H9 (cell line): ENCODE results near the gene FOLR1. TPM values are rescaled to one million over a fixed set of nuclear protein-coding genes. Genes with fewer than 3 reads are reported as not detected.

ENCODE experiments used
- DNase-seq: peaks from one replicate; pipeline ENCODE4 v3.0.0-alpha.2; 2017
- H2AFZ ChIP-seq: one replicate; pipeline ENCODE4 v1.6.1; 2013; ENCODE audit warnings: mild to moderate bottlenecking, low read length, control low read depth, moderate library complexity
- H2AK5ac ChIP-seq: 2 replicates; pipeline ENCODE4 v1.6.1; 2013; ENCODE audit warnings: low read length, control low read depth, mixed read lengths; ENCODE audit not compliant: insufficient read length
- H2BK120ac ChIP-seq: one replicate; pipeline ENCODE4 v1.6.1; 2013; ENCODE audit warnings: low read depth, mild to moderate bottlenecking, low read length, control low read depth, inconsistent platforms; ENCODE audit not compliant: poor library complexity, severe bottlenecking
- H2BK12ac ChIP-seq: 2 replicates; pipeline ENCODE4 v1.6.1; 2013; ENCODE audit warnings: low read length, control low read depth, mixed read lengths, low read depth; ENCODE audit not compliant: insufficient read length
- H2BK15ac ChIP-seq: 2 replicates; pipeline ENCODE4 v1.6.1; 2013; ENCODE audit warnings: low read depth, low read length, control low read depth
- H2BK20ac ChIP-seq: one replicate; pipeline ENCODE4 v1.6.1; 2013; ENCODE audit warnings: low read depth, mild to moderate bottlenecking, low read length, control low read depth, inconsistent platforms; ENCODE audit not compliant: poor library complexity, severe bottlenecking
- H2BK5ac ChIP-seq: 2 replicates; pipeline ENCODE4 v1.6.1; 2013; ENCODE audit warnings: low read length, control low read depth, mixed read lengths; ENCODE audit not compliant: insufficient read length
- H3K14ac ChIP-seq: 2 replicates; pipeline ENCODE4 v1.6.1; 2013; ENCODE audit warnings: low read length, control low read depth; ENCODE audit not compliant: insufficient read depth
- H3K18ac ChIP-seq: 2 replicates; pipeline ENCODE4 v1.6.1; 2013; ENCODE audit warnings: low read depth, mild to moderate bottlenecking, mixed read lengths, low read length, control low read depth; ENCODE audit not compliant: insufficient read length
- H3K23ac ChIP-seq: 2 replicates; pipeline ENCODE4 v1.6.1; 2013; ENCODE audit warnings: low read length, control low read depth, mixed read lengths, low read depth; ENCODE audit not compliant: insufficient read length
- H3K23me2 ChIP-seq: 2 replicates; pipeline ENCODE4 v1.6.1; 2013; ENCODE audit warnings: low read depth, mild to moderate bottlenecking, mixed read lengths, low read length, control low read depth; ENCODE audit not compliant: insufficient read length, poor library complexity, severe bottlenecking
- H3K27ac ChIP-seq: 2 replicates; pipeline ENCODE4 v1.5.1; 2013; ENCODE audit warnings: low read length, control low read depth, mixed read lengths, low read depth; ENCODE audit not compliant: insufficient read length
- H3K27me3 ChIP-seq: 2 replicates; pipeline ENCODE4 v1.6.1; 2013; ENCODE audit warnings: low read length, control low read depth, inconsistent platforms; ENCODE audit not compliant: insufficient read depth
- H3K4ac ChIP-seq: 2 replicates; pipeline ENCODE4 v1.6.1; 2013; ENCODE audit warnings: low read depth, mild to moderate bottlenecking, control low read depth, inconsistent platforms, low read length, moderate library complexity
- H3K4me1 ChIP-seq: 2 replicates; pipeline ENCODE4 v1.6.1; 2013; ENCODE audit warnings: low read length, control low read depth, inconsistent platforms; ENCODE audit not compliant: insufficient read depth
- H3K4me2 ChIP-seq: 2 replicates; pipeline ENCODE4 v1.6.1; 2013; ENCODE audit warnings: low read length, control low read depth, mixed read lengths; ENCODE audit not compliant: insufficient read length, insufficient read depth
- H3K56ac ChIP-seq: 2 replicates; pipeline ENCODE4 v1.6.1; 2013; ENCODE audit warnings: low read depth, mild to moderate bottlenecking, mixed read lengths, low read length, control low read depth; ENCODE audit not compliant: insufficient read length
- H3K79me1 ChIP-seq: 2 replicates; pipeline ENCODE4 v1.6.1; 2013; ENCODE audit warnings: low read depth, mild to moderate bottlenecking, moderate library complexity, low read length, control low read depth, inconsistent platforms; ENCODE audit not compliant: insufficient read depth, poor library complexity, severe bottlenecking
- H3K79me2 ChIP-seq: 2 replicates; pipeline ENCODE4 v1.6.1; 2013; ENCODE audit warnings: low read length, control low read depth, inconsistent platforms; ENCODE audit not compliant: insufficient read depth
- H3K9ac ChIP-seq: 2 replicates; pipeline ENCODE4 v1.6.1; 2013; ENCODE audit warnings: low read length, control low read depth, mixed read lengths; ENCODE audit not compliant: insufficient read length; ENCODE audit errors: extremely low read depth
- H3K9me3 ChIP-seq: one replicate; pipeline ENCODE4 v1.6.1; 2013; ENCODE audit warnings: low read depth, low read length, inconsistent platforms; ENCODE audit not compliant: control insufficient read depth
- H3T11ph ChIP-seq: one replicate; pipeline ENCODE4 v1.6.1; 2013; ENCODE audit warnings: mild to moderate bottlenecking, low read length, control low read depth, inconsistent platforms
- H4K20me1 ChIP-seq: one replicate; pipeline ENCODE4 v1.6.1; 2013; ENCODE audit not compliant: control insufficient read depth, insufficient read length, insufficient read depth
- H4K5ac ChIP-seq: 2 replicates; pipeline ENCODE4 v1.6.1; 2013; ENCODE audit warnings: low read depth, mild to moderate bottlenecking, mixed read lengths, low read length, control low read depth; ENCODE audit not compliant: insufficient read length
- H4K8ac ChIP-seq: replicated peaks from 2 replicates; pipeline ENCODE4 v1.6.1; 2013; ENCODE audit warnings: low read length, control low read depth, mixed read lengths, low read depth; ENCODE audit not compliant: insufficient read length
- H4K91ac ChIP-seq: 2 replicates; pipeline ENCODE4 v1.6.1; 2013; ENCODE audit warnings: low read depth, mild to moderate bottlenecking, moderate library complexity, mixed read lengths, low read length, control low read depth; ENCODE audit not compliant: insufficient read length
- H3K27ac Mint-ChIP-seq, 3 experiments: 2 replicates in 2 of 3; 3 replicates in 1 of 3; pipeline ENCODE4 v1.8.0; 2020 to 2021; ENCODE audit warnings: mixed read lengths in 3 of 3, mild to moderate bottlenecking in 1 of 3, moderate library complexity in 1 of 3
- H3K27me3 Mint-ChIP-seq: 2 replicates; pipeline ENCODE4 v1.8.0; 2021; ENCODE audit warnings: low read depth, mild to moderate bottlenecking, moderate library complexity, mixed read lengths
- H3K36me3 Mint-ChIP-seq, 3 experiments: 2 replicates in 2 of 3; 3 replicates in 1 of 3; pipeline ENCODE4 v1.8.0; 2020 to 2021; ENCODE audit warnings: low read depth in 3 of 3, mixed read lengths in 3 of 3; ENCODE audit not compliant: insufficient read depth in 1 of 3
- H3K4me1 Mint-ChIP-seq, 2 experiments: 2 replicates each; pipeline ENCODE4 v1.8.0; 2020; ENCODE audit warnings: mixed read lengths in 2 of 2
- H3K4me3 Mint-ChIP-seq, 2 experiments: 2 replicates in 1 of 2; 3 replicates in 1 of 2; pipeline ENCODE4 v1.8.0; 2020 to 2021; ENCODE audit warnings: mild to moderate bottlenecking in 2 of 2, mixed read lengths in 2 of 2, moderate library complexity in 1 of 2
- H3K9me3 Mint-ChIP-seq, 2 experiments: 2 replicates in 1 of 2; 3 replicates in 1 of 2; pipeline ENCODE4 v1.8.0; 2020; ENCODE audit warnings: mild to moderate bottlenecking in 2 of 2, mixed read lengths in 2 of 2, moderate library complexity in 1 of 2
- WGBS: extraction: QIAGEN DNeasy Blood & Tissue Kit; methylation state at CpG from one replicate; pipeline ENCODE4 v1.1.7; 2013; ENCODE audit warnings: missing lambda C conversion rate, low lambda C conversion rate, mixed read lengths; ENCODE audit not compliant: insufficient read length; ENCODE audit errors: extremely low coverage; 5-methylcytosine and 5-hydroxymethylcytosine counted together
- total RNA-seq: library from RNA; stranded (reverse); gene quantifications from 2 replicates; pipeline ENCODE4 v1.2.1, GENCODE V29; 2021
- TF ChIP-seq, protein P1 (sequence below): fragments of 200-600 bp; sonication (generic); conservative IDR thresholded peaks from 3 replicates; pipeline ENCODE4 v1.8.0; 2021; ENCODE audit warnings: antibody characterized with exemption, mild to moderate bottlenecking

Gene FOLR1
- total RNA-seq, 1 experiment from 2014 or later: 0.92 TPM

DNA sequence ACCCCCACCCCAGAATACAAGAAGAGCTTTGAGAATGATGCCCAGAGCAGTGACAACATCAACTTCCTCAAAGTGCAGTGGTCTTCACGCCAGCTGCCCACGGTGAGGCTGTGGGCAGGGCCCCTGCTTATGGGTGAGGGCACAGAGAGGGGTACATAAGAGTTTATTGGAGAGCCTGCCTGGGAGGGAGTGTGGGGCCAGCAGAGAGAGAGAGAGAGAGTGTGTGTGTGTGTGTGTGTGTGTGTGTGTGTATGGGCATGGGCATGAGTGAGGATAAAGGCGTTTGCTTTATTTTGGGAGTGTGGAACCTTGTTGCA is 42.5 kb downstream of the FOLR1 start:
- Mint-ChIP-seq H3K36me3 (peaks cover 34 to 84% (median 69%) of the 10 kb centered on the region in 3 experiments; a peak in 6 of 7 replicates), H3K27me3 (peaks cover 2% of the 10 kb centered on the region), H3K27ac (peak overlapping the region in 1 of 3 experiments; percentile 37; a peak in 1 of 7 replicates), H3K4me1 (peaks cover 16 to 18% of the 10 kb centered on the region in 2 experiments), H3K4me3 (no peak overlapping the region), H3K9me3 (no peaks in the 10 kb centered on the region)
- Histone ChIP-seq H2BK120ac (no peak overlapping the region), H4K20me1 (peaks cover 2% of the 10 kb centered on the region), H3K9ac (no peak overlapping the region), H2BK15ac (no peak overlapping the region), H4K8ac (no peak overlapping the region), H3K27ac (no peak overlapping the region), H3K23me2 (peaks cover 9% of the 10 kb centered on the region), H2BK5ac (no peak overlapping the region), H3K9me3 (no peaks in the 10 kb centered on the region), H3K23ac (no peak overlapping the region), H3K79me1 (no peaks in the 10 kb centered on the region), H3K4me2 (no peak overlapping the region), H2BK20ac (no peak overlapping the region), H2AFZ (no peak overlapping the region), H3T11ph (no peak overlapping the region), H3K4ac (no peak overlapping the region), H2BK12ac (no peak overlapping the region), H3K18ac (no peak overlapping the region), H2AK5ac (no peak overlapping the region), H3K27me3 (peaks cover 7% of the 10 kb centered on the region; the same call in 1 of the 2 replicates), H4K91ac (no peak overlapping the region), H3K79me2 (no peaks in the 10 kb centered on the region), H3K56ac (no peak overlapping the region), H3K14ac (no peak overlapping the region), H4K5ac (no peak overlapping the region), H3K4me1 (peaks cover 3% of the 10 kb centered on the region; the same call in 1 of the 2 replicates)
- TF ChIP-seq, protein P1, sequence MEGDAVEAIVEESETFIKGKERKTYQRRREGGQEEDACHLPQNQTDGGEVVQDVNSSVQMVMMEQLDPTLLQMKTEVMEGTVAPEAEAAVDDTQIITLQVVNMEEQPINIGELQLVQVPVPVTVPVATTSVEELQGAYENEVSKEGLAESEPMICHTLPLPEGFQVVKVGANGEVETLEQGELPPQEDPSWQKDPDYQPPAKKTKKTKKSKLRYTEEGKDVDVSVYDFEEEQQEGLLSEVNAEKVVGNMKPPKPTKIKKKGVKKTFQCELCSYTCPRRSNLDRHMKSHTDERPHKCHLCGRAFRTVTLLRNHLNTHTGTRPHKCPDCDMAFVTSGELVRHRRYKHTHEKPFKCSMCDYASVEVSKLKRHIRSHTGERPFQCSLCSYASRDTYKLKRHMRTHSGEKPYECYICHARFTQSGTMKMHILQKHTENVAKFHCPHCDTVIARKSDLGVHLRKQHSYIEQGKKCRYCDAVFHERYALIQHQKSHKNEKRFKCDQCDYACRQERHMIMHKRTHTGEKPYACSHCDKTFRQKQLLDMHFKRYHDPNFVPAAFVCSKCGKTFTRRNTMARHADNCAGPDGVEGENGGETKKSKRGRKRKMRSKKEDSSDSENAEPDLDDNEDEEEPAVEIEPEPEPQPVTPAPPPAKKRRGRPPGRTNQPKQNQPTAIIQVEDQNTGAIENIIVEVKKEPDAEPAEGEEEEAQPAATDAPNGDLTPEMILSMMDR: no peak
- no CpG with 5 or more reads among the region's 3 CpGs for WGBS
- DNase-seq: no peak
